GOT3 (cell line): Measurements from ENCODE around the gene COPS3.

Experiments
- DNase-seq: peaks from one replicate; lab custom pipeline; 2025; ENCODE audit warnings: mixed read lengths; lab: John Stamatoyannopoulos, UW

Gene COPS3

GRCh38 chr17:17280613-17281549, at the start of gene COPS3:
COPS3 (minus strand) TSS chr17:17281246; CDS start chr17:17281186, 60 bp downstream.
- DNase-seq = peak; percentile 83

DNA sequence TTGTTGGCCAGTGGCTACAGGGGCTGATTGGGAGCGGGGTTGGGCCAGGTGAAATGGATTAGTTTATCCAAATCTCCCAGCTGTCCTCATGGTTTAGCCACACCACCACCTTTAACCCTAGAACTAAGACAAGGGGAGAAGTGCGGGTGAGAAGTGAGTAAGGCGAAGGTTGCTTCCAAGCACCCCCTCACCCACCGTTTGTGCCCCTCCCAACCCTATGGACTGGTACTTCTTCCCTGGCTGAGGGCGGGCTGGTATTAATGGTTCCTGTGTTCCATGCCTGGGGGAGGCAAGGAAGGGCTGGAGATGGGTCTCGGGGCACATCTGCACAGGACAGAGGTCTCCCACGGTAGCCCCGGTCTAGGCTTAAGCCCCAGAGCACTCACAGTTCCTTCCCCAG, 47.2 kb upstream of the COPS3 start:
- DNase-seq = no peak

GRCh38 chr17:17326275-17326875, 45.3 kb upstream of the COPS3 start:
- DNase-seq = no peak

DNA sequence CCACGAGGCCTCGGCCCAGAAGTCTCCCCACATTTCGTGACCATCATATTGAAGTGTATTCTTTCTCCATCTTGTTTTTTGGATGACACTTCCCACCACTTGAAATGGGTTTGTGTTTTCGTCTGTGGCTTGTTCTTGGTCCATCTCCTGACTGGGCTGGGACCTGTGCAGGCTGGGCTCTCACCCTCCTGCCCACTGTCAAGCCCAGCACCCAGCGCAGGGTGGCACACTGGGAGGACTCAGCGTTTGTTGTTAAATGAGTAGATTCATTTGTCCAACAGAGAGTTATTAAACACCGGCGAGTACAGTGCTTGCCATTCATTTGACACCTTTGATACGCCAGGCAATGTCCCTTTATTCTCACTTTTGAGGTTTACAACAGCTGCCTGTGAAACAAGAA, 44.8 kb upstream of the COPS3 start:
- DNase-seq = no peak

- DNase-seq = no peak
These were observed 44.2 kb upstream of the COPS3 start for GRCh38 chr17:17325228-17325627.

DNA sequence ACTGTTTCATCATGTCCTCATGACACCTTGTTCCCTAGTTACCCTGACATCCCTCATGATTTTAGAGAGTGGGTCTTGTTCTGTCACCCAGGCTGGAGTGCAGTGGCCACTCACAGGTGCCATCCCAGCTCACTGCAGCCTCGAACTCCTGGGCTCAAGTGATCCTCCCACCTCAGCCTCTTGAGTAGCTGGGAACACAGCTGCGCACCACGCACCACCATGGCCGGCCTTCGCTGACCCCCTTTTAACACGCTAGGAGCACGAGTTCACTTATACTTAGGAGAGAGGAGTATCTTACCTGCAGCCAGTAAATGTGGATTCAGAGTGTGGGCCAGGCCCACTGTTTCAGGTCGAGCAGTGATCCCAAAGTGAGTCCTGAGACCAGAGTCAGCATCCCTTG, 43.6 kb upstream of the COPS3 start:
- DNase-seq = no peak

DNA sequence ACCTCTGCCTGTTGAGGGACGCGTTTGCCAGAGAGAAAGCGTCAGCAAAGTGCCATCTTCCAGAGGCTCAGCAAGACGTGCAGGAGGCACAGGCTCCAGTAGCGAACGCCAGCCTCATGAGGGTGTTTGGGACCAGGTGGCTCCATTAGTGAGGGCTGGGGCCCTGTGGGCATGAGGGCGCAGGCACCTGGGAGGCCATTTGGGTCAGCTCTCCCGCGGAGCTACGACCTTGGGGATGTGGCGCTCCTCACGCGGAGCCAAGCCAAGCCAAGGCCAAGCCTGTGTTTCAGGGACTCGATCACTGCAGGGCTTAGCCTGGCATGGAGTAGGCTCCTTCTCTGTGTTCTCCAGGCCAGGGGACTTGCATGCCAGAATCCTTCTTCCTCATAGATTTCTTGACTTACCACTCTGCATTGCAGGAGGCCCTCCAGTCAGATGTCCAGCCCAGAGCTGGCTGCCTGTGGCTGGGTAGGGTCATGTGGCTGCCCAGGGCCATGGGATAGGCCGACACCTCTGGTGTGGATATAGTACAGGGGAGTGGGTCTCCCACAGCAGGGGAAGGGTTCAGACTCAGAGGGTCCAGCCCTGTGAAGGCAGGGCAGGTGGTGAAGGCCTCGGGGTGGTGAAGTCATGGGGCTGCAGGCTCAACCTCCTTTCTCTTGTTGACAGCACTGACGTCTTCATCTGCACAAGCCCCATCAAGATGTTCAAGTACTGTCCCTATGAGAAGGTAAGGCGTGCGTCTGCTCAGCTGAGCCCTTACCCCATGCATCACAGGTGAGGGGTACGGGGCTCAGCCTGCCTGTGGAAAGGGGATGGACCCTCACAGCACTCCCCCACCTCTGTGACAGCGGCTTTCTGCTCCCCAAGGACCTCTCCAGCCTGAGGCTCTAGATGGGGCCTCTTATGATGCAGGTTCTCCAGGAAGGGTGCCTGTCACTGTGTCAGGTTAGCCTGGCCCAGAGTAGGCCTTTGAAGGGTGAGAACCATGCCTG, 41.8 kb upstream of the COPS3 start:
- no peak for DNase-seq

GRCh38 chr17:17321356-17322025, 40.4 kb upstream of the COPS3 start:
- no peak for DNase-seq

- DNase-seq = no peak
These were observed 39.8 kb upstream of the COPS3 start for GRCh38 chr17:17320911-17321220.

DNA sequence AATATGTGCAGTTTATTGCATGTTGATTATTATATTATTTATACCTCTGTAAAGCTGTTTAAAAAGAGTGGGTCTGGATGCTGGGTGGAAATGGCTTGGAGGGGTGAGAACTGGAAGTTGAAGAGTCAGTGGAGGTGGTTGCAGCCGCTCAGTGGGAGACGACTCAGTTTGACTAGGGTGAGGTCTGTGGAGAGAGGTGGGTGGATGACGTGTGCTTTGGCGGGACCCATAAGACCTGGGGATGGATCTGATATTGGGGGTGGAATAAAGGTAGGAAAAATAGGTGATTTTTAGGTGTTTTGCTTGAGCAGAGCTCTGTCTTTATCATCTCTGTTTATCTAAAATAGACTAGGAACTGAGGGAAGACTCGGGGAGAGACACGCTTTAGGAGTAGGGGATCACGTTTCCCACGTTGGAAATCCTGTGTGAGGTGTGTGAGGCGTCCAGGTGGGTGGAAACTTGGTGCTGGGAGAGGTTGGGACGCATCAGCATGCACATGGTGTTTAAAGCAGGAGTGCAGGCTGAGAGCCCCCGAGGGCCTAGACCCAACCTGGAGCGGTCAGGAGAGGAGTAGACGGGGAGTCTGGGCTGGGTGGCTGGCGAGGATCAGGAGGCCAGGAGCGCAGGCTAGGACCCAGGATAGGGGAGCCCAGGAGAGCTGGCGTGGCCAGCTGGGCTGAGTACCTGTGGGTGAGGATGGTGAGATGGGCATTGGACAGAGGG, 39.3 kb upstream of the COPS3 start:
- DNase-seq = no peak

GRCh38 chr17:17315142-17315821, 34.2 kb upstream of the COPS3 start:
- no peak for DNase-seq

DNA sequence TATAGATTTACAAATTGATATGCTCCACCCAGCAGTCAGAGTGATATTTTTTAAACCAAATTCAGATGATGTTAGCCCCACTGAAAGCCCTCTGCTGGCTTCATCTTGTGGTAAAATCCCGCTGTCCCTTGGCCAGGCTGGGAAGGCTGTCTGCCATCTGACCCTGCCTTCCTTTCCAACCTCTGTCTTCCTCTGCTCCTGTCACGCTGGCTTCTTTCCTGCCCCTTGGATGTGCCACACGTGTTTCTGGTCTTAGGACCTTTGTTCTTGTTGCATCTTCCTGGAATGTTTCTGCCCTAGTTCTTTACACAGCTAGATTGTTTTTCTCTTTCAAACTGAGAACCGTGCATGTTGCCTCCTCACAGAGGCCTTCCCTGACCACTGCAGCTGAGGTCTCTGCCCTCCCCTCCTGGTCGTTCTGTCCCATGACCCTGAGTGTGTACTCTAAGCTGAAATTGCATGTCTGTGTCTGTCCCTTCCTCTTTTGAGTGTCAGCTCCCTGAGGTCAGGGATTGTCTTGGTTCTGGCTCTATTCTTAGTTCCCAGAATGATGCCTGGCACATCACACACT, 33.5 kb upstream of the COPS3 start:
- no peak for DNase-seq

- no peak for DNase-seq
These were observed 32.4 kb upstream of the COPS3 start for GRCh38 chr17:17313350-17313991.

GRCh38 chr17:17309356-17309755, 28.3 kb upstream of the COPS3 start:
- DNase-seq = no peak

GRCh38 chr17:17305281-17305801, 24.3 kb upstream of the COPS3 start:
- no peak for DNase-seq

- DNase-seq = no peak
These were observed 23.5 kb upstream of the COPS3 start for GRCh38 chr17:17304521-17304985.

- DNase-seq = no peak
These were observed 22.9 kb upstream of the COPS3 start for GRCh38 chr17:17303847-17304490.

DNA sequence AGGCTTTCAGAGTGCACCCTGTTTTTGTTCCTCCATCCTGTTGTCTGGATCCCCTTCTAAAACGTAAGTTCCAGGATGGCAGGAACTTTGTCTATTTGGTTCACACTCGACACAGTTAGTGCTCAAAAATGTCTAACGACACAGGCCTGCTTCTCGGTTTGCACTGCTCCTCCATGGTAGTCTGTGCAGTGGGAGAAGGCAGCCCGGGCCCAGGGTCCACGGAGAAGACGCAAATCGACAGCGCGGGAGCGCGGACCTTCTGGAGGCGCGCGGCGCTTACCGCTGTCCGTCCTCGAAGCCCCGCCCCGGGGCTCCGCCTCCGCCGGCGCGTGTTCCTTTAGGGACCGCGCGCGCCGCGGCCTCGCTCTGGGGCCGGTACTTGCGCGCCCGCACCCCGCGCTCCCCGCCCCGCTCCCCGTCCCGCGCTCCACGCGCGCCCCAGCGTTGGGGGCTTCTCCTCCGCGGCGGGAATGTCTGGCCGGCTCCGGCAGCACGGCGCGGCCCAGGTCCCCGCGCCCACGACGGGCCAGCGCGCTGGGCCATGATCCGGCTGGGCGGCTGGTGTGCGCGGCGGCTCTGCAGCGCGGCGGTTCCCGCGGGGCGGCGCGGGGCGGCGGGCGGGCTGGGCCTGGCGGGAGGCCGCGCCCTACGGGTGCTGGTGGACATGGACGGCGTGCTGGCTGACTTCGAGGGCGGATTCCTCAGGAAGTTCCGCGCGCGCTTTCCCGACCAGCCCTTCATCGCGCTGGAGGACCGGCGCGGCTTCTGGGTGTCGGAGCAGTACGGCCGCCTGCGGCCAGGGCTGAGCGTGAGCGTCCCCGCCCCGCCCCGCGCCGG, 22.2 kb upstream of the COPS3 start, which contains the start of gene NT5M:
NT5M (plus strand) TSS at position 364 of the 837 bp plus-strand sequence; CDS start at position 542, 178 bp downstream.
- DNase-seq = no peak
